DMS79 (cell line): ENCODE measurements around the gene NLRP14.

ENCODE experiments used
- DNase-seq: peaks from one replicate; lab custom pipeline; 2025; lab: John Stamatoyannopoulos, UW

Gene NLRP14

DNA sequence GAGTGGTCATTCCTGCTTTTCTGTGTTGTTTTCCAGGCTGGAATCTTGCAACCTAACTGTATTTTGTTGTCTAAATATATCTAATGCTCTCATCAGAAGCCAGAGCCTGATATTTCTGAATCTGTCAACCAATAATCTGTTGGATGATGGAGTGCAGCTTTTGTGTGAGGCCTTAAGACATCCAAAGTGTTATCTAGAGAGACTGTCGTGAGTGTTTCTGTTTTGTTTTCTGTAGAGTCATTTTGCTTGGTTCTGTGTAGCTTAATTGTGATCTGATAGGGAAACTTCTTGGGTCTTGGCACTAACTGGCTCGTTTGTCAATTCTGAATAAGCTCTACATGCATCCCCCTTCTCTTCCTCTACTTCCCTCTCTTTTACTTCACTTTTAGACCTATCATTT, 37.4 kb downstream of the NLRP14 start:
- no peak for DNase-seq

DNA sequence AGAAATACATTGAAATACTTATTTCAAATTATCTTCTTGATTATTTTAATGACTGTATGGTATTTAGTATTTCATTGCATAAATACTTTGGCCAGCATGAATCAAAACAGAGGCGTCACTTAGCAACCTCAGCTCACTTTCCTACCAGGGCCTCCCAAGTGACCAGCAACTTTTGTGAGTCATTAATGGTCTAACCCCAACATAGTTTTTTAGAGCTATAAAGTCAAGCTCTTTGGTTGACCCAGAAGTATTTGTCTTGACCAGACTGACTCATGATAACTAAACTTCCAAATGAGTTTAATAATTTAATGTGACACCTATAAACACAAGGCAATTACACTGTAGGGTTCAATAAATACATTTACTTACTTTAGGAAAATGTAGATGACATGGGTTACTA, 40.6 kb downstream of the NLRP14 start:
- DNase-seq, result no peak

DNA sequence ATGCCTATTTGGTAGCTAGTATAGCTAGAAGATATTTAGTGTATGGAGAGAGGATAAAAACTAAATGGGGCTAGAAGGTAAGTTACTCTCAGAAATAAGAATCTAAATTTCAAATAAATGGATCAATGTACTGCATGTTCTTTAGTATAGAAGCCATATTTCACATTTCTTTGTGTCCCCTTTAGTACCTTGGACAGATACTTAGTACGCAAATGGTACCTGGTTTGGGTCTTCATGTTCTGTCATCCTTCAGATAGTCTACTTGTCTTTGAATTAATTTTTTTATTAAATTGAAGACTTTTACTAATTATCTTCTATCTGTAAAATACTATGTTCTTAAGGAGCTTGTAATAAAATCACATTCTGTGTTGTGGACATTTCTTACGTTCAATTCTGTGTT, 42.3 kb downstream of the NLRP14 start:
- DNase-seq, result no peak

DNA sequence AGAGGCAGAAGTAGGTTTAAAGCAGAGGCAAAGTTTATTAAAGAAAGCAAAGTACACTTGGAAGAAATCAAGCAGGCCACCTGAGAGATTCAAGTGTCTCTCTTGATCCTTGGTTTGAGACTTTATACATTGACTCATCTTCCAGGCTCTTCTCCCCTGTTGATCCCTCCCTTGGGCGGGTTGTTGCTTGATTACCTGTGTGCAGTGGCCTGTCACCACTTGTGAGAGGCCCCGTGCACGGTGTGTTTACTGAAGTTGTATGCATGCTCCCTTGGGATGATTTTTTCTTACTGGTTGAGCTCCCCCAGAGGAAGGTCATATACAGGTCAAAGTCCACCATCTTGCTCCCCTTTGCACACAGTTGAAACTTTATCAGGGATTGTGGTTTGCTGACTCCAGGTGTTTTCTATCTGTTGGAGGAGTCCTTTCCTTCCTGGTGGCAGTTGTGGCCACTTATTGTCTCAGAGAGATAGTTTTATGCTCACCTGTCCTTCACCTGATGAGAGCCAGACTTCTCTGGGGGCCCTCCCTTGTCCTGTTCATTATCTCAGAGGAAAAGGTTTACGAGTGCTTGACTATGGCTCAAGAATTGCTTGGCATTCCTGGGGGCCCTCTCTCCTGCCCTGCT, 52.2 kb downstream of the NLRP14 start:
- DNase-seq, result peak; percentile 2

DNA sequence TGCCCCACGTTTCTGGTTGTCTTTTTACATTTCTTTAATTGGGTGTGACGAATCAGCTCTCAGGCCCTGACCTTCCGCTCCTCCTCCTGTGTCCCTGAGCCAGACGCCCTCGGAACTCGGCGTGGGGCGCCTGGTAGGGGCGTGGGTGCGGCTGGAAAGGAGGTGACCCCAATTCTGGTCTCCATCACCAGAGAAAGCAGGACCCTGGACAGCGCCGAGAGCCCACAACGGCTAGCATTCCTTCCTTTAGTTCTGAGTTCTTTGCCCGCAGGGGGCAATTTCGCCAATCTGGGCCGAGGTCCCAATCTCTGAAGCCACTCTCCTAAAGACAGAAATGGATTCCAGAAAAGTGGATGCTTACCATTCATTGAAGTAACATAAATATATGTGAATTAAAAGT, 56.8 kb downstream of the NLRP14 start:
- no peak for DNase-seq

DNA sequence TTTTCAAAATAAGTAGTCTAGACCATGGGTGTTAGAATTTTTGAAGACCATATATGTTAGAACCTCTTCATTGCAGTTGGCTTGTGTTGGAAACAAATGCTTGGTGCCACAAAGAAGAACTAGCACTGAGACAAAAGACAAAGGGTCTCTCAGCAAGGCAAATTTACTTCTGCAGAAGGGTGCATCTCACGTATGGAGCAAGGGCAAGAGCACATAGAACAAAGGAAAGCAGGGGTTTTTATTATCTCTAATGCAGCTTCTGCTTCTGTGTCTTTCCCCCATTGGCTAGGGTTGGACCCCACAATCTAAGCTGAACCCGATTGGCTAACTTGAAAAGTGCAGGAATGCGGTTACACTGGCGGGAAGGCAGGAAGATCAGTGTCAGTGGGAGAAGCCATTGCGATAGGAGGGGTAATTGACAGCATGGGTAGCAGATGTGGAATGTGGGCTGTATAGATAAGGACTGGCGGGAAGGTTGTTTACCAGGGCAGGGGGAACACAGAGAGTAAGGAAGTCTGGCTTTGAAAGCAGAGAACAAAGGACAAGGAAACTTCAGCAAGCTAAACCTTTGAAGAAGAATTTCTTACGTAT, 59.4 kb downstream of the NLRP14 start:
- DNase-seq, result no peak

DNA sequence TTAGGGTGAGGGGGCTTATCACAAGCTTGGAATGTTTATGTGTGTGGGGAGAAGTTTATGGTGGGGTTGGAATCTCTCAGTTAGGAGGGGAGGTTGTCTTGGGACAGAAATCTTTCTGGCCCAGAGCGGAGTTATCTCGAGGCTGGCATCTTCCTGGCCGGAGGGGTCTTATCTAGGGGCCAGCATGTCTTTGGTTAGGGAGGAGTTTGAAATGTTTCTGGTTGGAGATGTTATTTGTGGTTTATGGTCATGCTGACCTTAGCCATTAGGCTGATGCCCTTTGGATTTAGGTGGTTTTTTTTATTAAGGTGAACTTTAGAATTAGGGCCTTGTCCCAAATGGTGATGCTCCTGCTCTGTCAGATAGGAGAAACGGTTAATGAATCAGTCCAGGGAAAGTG, 60.6 kb downstream of the NLRP14 start:
- no peak for DNase-seq

DNA sequence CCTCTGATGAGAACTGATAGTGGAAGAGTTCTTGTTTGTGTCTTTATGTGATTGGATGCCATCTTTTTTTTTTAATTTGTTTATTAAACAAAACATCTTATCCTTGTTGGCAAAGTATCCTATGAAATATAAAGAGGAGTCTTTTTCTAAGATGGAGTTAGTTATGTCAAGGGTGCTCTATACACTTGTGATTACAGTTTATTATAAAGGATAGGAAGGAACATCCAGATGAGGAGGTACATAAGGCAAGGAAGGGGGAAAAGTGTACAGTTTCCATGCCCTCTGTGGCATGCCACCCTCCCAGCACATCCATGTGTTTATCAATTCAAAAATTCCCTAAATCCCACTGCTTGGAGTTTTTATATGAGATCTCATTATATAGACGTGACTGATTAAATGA, 61.2 kb downstream of the NLRP14 start:
- no peak for DNase-seq

DNA sequence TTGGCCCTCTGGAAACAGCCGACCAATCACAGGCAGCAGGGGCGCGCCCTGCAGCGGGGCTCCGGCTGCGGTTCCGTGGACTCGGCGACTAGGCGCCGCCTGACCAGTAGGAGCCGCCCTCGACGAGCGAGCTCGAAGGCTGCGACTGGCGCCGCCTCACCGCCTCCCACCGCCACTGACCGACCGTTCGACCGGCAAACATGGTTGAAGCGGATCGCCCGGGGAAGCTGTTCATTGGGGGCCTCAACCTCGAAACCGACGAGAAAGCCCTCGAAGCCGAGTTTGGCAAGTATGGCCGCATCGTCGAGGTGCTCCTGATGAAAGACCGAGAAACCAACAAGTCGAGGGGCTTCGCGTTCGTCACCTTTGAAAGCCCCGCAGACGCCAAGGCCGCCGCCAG, 68.6 kb downstream of the NLRP14 start, which contains the start of gene RBMXL2:
Gene RBMXL2, plus strand, starts transcription at position 78 of the 400 bp plus-strand sequence. Its CDS starts 123 bp downstream, at position 201.
- no peak for DNase-seq

DNA sequence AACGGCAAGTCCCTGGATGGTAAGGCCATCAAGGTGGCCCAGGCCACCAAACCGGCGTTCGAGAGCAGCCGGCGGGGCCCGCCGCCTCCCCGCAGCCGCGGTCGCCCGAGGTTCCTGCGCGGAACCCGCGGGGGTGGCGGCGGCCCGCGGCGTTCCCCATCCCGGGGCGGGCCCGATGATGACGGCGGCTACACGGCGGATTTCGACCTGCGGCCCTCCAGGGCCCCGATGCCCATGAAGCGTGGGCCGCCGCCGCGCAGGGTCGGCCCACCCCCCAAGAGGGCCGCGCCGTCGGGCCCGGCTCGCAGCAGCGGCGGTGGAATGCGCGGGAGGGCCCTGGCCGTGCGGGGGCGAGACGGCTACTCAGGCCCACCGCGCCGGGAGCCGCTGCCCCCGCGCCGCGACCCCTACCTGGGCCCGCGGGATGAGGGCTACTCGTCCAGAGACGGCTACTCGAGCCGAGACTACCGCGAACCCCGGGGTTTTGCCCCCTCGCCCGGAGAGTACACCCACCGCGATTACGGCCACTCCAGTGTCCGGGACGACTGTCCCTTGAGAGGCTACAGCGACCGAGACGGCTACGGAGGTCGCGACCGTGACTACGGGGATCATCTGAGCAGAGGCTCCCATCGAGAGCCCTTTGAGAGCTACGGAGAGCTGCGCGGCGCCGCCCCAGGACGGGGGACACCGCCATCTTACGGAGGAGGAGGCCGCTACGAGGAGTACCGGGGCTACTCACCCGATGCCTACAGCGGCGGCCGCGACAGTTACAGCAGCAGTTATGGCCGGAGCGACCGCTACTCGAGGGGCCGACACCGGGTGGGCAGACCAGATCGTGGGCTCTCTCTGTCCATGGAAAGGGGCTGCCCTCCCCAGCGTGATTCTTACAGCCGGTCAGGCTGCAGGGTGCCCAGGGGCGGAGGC, 69.3 kb downstream of the NLRP14 start:
- no peak for DNase-seq

DNA sequence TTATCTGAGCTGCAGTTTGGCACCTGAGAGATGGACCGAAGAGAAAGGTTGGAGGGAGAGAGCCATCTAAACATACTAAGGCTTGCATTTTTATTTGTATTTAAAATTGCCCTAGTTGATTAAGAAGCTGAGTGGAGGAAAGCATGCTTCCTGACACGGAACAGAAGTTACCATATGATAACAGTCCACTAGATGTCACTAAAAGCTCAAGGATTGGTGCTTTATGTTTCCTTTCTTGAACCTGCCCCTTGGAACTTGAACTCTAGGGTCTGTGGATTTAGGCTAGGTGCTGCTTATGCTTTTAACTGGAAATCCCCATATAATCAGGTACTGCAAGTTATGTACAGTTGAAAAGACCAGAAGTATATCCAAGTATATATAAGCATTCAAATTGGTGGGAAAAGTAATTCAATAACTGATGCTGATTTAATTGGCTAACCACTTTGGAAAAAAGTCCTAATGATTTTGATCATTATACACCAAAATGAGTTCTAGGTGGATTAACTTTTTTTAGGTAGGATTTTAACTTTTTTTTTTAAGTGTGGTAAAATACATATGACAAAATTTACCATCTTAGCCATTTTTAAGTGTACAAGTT, 78.1 kb downstream of the NLRP14 start:
- peak; percentile 40 for DNase-seq

DNA sequence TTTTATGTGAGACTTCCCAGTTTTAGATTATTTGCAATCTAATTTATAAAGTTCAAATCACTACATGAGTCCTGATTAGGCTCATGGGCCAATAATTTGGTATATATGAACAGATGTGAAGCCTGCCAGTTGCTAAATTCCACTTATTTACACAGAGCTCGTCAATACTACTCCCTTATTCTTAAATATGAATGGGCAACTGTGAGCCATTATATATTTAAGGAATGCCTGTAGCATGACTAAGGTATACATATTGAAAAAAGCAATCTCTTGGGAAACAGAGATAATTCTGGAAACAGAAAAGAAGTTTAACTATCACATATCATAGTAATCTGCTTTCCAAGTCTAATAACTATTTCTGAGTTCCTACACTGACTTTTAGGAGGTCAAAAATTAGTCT, 95.5 kb downstream of the NLRP14 start:
- DNase-seq, result no peak

DNA sequence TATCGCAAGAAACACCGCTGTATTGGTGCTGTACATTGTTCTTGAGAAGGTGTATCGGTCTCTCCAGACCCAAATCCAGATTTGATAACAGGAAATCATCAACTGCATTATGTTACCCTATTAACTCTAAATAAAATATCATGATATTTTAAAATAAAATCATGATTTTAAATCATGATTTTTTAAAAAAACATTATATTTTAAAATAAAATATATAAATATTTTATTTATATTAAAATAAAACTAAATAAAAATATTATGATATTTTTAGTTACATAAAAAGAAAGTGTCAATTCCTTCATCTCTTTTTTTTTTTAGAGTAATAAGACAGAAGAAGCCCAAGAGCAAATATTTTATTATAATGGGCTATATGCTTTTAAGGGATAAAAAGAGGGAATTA, 96.1 kb downstream of the NLRP14 start:
- DNase-seq, result no peak
